HG02763 (cell line): Measurements from ENCODE around the gene TFAP2E.

ENCODE experiments used
- ATAC-seq: cut with Tn5 transposase; IDR thresholded peaks from one replicate; pipeline ENCODE4 v1.9.1; 2021; ENCODE audit warnings: mild to moderate bottlenecking, moderate library complexity; ENCODE audit not compliant: unreplicated experiment

The TFAP2E gene

DNA sequence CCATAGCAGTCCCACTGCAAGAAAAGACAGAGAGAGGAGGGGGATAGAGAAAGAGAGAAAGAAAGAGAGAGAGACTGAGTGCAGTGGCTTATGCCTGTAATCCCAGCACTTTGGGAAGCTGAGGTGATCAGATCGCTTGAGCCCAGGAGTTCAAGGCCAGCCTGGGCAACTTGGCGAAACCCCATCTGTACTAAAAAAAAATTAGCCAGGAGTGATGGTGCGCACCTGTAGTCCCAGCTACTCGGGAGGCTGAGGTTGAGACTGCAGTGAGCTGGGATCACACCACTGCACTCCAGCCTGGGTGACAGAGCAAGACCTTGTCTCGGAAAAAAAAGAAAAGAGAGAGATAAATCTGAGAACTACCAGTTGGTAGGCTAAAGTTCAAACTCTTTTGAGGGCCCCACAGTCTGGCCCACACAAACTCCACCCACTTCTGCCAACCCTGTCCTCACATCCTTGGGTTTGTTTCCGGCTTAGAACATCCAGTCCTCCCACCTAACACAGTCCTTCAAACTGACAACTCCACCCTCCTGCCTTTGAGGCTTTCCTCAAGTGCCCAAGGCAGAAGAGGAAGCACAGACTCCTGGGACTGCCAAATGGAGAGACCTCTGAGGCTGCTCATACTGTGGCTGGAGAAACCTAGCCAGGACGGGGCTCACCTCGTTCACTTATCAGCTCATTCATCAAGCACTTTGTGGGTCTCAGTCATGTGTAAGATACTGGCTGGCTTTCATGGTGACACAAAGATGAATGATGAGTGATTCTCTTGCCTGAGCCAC lies 20.1 kb downstream of the TFAP2E start:
- ATAC-seq = no peak

DNA sequence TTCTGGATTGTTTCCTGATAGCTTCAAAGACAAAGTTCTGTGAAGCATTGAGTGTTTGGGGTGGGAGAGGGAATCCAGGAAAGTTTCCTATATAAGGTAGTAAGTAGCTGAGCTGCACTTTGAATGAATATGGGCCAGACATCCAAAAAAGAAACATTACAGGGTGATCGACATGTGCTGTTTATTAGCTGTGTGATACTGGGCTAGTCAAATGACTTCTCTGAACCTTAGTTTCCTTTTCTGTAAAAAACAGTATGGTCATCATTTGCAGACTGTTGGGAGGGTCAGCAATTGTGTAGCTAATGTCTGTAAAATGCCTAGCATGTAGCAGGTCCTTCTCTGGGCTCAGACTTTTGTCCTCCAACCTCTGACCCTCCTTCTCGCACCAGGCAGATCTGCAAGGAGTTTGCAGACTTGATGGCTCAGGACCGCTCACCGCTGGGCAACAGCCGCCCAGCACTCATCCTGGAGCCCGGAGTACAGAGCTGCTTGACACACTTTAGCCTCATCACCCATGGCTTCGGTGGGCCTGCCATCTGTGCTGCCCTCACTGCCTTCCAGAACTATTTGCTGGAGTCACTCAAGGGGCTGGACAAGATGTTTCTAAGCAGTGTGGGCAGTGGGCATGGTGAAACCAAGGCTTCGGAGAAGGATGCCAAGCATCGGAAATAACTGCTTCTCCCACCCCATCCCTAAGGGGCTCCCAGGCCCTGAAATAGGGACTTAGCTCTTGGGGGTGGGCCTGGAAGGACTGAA lies 21.1 kb downstream of the TFAP2E start:
- no peak for ATAC-seq

DNA sequence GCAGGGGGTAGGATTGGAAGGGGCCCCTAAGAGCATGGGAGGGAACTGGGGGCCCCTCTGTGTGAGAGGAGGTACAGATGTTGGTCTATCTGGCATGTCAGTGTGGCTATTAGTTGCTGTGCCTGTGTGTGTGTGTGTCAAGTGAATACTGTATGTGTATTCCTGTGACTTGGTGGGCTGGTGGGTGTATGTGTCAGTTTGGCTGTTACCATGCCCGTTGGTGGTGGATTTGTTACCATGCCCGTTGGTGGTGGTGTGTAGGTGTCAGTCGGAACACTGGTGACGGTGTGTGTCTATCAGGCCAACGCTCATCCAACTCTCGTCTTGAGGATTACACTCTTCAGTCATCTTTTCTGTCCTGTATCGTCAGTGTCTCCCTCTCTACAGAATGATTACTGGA lies 22.6 kb downstream of the TFAP2E start:
- no peak for ATAC-seq

DNA sequence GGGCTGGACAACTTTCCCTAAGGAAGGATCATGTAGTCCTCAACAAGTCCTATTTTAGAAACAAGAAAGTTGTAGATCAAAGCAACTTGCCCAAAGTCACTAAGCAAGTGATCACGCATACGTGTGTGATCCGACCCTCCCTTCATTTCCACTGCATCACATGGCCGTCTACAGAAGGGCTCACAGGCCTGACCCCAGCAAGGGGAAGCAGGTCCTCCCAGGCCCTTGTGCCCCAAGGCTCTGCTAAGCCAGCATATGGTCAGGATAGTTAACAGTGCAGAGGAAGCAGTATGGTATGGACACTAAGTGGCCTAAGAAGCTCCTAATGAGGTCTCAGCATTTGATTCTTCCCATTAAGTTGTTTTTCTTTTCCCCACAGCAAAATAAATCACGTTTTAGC lies 24.8 kb downstream of the TFAP2E start:
- ATAC-seq = no peak

DNA sequence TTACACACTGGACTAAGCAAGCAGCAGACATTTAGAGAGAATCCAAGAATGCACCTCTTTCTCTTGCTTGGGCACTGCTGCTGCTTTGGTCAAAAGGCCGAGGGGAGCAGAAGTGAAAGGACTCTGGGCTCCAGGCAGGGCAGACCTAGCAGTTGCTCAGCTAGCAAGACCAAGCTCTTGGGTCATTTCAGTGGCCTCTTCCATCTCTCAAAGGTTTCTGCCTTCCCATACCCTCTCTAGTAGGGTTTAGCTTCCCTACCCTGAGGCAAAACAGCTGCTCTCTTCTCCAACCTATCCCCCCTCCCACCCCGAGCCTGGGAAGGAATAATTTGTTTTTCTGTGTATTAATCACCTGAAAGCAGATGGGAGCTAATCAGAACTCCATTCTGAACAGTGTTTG lies 25.8 kb downstream of the TFAP2E start:
- no peak for ATAC-seq

DNA sequence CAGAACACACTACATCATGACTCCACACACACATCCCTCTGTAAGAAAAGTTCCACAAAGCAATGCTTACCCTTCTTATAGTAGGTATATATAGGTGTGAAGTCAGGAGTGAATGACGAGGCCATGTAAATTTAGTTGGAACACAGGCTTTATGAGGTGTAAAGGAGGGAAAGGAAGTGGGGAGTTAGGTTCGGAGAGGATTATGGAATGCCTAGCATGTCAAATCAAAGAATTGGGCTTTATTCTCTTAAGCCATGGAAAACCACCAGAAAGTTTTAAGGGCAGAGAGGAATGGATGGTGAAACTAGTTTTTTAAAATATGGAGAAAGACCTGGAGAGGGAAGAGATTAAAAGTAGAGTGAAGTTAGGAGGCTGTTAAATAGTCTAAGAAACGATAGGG lies 26.3 kb downstream of the TFAP2E start:
- no peak for ATAC-seq

DNA sequence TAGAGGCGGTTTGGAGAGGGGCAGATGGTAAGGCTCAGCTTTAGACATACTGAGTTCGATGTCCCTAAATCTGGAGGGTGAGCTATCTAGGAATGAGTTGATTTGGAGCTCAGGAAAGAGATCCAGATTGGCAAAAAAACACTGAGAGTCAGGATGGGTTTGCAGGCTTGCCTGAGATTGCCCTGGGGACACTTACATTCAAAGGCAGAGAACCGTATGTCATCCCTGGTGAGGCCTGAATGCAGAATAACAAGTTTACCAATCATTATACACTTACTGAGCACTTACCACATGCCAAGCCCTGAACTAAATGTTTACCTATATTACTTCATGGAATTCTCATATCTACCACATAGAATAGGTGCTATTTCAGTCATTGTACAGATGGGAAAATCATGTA lies 27.5 kb downstream of the TFAP2E start:
- no peak for ATAC-seq

DNA sequence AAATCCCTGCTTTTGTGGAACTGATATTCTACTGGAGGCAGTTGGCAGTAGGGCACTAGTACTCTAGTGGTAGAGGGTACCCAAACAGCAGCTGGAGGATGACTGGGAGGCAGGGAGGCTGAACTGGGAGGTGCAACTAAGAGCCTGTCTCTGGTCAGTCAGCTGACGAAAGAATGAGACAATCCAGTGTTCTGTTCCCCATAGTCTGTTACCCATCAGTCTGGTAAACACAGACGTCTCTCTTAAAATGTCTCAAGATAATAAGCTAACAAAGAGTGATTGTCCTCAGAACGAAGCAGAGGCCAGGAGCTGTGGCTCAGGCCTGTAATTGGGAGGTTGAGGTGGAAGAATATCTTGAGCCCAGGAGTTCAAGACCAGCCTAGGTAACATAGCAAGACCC lies 30.4 kb downstream of the TFAP2E start:
- no peak for ATAC-seq

DNA sequence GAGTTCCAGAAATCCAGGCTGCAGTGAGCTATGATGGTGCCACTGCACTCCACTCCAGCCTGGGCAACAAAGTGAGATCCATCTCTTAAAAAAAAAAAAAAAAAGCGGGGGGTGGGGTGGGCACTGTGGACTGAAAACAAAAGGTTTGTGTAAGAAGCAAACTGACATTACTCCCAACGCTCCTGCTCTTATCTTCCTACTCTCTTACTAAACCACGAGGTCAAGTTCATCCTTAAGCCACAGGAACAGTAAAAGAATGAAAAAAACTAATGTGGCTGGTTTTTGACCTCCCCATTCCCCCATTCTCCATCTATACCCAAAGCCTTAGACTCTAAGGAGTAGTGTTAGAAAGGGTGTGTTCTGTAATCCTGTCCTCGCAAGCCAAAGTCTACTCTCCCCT lies 30.8 kb downstream of the TFAP2E start:
- no peak for ATAC-seq

DNA sequence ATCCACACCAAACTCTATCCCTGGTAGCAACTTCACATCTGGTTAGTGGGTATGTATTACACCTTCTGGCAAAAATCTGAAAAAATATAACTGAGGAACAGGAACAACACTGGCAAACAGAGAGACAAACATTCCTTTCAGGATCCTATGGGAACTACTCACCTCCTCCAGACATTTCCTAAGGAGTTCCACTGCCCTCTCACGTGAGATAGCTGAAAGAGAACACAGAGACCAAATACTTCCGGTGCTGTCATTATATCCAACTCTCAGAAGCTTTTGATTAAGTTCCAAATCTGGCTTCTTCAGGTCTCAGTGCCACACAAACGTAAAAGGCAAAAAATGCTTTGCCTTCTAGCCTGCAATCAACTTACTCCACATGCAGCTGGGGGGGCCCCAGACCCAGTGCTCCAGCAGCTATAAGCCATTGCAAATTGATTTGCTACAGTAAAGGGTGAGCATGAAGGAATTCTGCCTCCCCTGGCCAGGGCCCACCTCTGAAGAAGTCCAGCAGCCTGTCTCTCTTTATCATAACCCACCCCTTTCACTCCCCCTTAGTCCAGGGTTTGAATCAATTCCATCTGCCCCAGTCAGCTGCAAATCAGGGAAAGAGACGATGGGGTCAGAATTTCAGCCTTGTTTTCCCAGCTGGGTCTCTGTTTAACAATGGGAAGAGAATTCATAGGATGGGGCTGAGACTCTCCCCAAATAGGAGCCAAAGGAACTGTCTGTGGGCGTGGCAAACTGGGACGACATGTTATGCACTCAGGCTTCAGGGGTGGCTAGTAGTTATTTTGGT lies 32.2 kb downstream of the TFAP2E start:
- ATAC-seq = no peak

DNA sequence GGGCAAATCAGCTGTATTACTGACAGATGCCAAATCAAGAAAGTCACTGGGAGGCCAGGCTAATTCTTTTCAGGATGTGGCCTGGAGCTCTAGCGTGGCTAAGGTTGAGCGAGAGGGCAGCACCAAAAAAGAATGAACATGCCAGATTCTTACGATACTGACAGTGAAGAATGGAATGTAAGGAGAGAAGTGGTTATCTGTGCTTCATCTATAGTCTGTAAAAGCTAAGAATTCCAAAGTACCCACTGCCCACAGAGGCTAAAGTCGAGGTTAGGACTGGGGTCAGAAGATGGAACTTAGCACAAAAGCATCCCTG lies 32.7 kb downstream of the TFAP2E start:
- no peak for ATAC-seq

DNA sequence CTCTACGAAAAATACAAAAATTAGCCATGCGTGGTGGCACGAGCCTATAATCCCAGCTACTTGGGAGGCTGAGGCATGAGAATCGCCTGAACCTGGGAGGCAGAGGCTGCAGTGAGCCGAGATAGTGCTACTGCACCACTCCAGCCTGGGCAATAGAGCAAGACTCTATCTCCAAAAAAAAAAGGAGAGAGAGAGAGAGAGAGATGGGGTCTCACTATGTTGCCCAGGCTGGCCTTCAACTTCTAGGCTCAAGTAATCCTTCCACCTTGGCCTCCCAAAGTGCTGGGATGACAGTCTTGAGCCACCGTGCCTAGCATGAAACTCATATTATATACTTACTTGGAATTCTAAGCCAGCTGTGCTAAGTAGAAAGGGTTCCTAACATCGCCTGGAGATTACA lies 38.5 kb downstream of the TFAP2E start:
- ATAC-seq = no peak

DNA sequence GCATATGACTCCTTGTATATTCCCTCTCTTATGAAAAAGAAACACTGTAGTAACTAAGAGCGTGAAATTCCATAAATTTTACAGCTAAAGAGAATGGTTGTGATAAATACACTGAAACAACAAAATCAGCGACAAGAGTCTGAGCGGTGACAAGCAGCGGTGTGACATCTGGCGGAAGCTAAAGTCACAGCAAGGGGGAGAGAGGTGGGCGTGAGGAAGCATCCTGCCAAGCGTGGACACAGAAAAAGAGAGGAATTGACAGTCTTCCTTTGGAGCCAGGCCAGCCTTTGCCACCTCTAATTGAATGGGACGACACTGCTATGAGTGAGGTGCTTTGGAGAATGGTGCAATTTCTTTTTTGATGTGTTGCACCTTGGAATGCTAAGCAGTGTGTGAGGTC lies 42.3 kb downstream of the TFAP2E start:
- no peak for ATAC-seq

DNA sequence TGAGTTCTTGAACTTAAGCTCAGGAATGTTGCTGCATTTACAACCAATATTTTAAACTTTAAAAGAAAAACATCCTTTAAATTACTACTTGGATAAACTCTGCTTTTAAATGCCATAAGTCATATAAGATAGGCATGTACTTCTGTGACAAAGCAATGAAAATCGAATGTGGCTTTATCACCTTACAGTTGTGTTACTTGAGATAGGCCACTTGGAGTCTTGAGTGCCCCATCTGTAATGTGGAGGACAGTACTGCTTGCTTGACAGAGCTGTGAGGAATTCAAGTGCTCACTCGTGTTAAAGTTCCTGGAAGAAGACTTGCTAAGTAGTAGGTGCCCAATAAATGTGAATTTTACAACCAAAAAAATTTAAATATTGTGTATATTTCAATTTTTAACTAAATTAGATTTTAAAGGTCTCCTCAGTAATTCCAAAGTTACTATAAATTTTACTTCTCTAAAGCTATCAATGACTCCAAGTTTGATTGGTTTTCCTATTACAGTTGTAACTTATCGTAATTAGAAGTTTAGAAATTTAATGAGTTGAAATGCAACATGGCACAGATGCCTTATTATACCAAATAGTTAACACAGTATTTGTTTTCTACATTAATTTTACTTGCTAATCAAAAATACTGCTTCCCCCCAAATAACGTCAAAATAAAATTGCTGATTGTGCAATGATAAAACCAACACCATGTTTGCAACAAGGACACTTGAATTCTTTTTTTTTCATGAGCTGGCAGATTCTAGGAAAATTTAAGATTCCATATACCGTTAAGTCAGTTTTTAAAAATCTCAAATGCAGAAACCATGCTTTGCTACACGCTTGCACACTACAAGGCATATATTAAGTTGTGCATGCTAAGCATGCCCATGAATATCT lies 46.4 kb downstream of the TFAP2E start:
- ATAC-seq = no peak

DNA sequence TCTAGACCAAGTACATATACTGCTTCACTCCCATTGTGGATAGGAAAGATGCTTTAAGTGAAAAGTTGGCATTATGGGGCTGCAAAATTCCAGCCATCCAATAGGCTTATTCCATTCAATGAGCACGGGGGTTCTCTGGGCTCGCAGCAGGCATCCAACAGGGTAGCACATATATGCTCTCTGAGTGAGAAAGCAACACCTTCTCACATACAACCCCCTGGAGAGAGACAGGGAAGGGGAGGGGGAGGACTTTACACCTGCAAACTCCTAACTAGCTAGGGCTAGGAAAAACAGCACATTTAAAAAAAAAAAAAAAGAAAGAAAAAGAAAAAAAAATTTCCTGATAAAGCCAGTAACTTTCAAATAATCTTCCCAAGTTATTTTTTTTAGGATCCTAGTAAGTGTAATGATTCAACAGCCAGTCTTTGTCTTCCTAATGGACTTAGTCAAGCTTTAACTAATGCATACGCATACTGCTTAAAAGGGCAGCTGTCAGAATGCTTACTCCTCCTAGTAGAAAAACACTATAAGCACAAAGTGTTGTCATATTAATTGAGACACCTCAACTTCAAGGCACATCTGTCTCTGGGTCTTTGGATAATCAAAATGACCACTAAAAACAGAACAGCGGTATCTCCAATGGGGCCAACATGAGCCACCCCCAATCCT lies 49.5 kb downstream of the TFAP2E start:
- no peak for ATAC-seq

DNA sequence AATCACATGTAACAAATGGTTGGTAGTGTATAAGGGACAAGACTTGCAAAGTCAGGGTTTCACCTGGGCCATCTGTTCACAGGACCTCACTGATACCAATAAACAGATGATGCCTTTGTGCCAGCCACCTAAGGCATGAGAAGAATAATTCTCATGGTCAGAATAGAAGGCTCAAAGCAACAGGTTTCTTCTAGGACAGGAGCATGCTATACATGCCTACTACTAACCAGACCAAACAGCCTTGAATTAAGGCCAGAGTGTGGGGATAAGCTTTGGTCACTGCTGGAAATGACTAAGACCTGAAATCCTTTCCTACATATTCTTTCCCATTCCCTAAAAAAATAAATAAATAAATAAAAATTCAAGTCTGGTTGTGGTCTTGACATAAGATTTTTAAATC lies 50.7 kb downstream of the TFAP2E start:
- ATAC-seq = no peak

DNA sequence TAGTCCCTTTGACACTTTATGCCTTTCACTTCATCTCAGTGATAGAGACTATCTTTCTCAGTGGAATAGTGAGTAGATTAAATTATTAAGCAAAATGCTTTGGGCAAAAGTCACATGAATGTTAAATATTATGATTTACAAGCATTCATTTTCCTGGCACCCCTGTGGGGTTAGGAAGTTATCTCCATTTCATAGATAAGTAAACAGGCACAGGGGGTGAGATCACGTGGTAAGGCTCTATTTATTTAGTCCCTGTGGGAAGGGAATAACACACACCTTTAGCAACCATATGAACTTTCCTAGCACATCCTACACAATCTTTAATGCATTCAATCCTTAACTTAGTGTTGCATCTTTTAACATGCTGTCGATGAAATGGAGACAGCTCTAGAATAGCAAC lies 55.9 kb downstream of the TFAP2E start:
- ATAC-seq = no peak

DNA sequence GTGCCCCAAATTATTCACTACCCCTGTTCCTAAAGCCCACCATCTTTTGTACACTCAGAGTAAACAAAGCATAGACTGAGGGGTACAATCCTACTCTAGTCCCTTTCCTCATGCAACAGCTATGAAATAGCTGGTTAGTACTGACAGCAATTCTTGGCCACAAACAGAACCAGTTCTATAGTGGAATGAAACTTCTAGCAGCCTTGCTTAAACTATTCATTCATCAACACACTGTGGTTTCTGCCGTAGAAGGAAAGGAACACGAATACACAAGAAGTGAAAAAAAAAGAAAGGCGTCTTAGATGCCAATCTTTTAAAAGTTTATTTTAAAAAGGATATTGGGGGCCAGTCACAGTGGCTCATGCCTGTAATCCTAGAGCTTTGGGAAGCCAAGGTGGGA lies 58.3 kb downstream of the TFAP2E start:
- ATAC-seq = no peak

DNA sequence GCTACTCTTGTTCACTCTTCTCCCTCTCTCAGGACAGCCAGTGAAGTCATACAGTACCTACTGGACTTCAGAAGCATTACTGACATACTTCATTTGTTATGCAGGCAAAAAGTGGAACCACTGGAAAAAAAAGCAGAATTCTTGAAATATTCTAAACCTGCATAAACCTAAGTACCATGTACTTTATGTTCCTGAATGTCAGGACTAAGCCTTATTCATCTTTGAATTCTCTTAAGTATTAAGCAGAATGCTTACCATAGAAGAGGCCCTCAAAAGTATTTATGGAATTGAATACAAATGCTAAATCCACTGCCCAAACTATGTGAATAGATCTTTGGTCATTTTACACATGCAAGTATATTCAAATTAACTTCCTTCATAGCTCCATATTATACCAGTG lies 60.4 kb downstream of the TFAP2E start:
- ATAC-seq = no peak

DNA sequence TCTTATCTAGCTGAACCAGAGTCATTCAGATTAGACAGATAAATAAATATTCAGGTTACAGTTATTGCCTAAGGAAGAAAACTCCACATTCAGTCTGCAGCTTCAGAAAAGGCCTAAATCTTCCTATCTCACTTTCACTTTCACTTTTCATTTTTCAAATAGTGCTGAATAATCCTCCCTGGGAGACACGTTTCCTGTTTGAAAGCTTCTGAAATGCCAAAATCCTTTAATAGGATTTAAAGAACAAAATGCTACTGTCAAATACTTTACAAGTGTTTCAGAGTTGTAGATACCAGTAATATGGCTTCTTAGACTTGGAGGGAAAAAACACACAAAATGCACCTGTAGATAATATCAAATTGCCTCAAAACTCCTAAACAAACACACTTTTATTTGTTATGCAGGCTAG lies 64.3 kb downstream of the TFAP2E start:
- no peak for ATAC-seq
